GM12878 (cell line): Measurements from ENCODE around the gene SHROOM1. TPM values are rescaled to one million over a fixed set of nuclear protein-coding genes. Genes with fewer than 3 reads are reported as not detected.
A peak's percentile ranks its signal among the peaks of the same experiment; 100 is the strongest.

Source experiments
- ATAC-seq: fragments of 200-7000 bp; cut with Tn5 transposase; 3 replicates; pipeline ENCODE4 v1.9.1; 2020; ENCODE audit warnings: mild to moderate bottlenecking, moderate library complexity
- BruUV-seq: library from RNA; stranded (reverse); fragments of 400-500 nt; replicated peaks from 2 replicates; lab custom pipeline; 2021; lab: Mats Ljungman, UMichigan
- CTCF ChIA-PET: fragments of 300-600 bp; sonication (Branson Sonifier 250); formaldehyde crosslinking; extraction: SDS; loops from one replicate; lab custom pipeline; 2021; ENCODE audit warnings: inconsistent platforms; lab: Yijun Ruan, JAX
- POLR2A ChIA-PET: fragments of 350-600 bp; formaldehyde crosslinking; extraction: SDS; loops from one replicate; lab custom pipeline; 2021; ENCODE audit warnings: inconsistent platforms; lab: Charles Lee
- RAD21 ChIA-PET: fragments of 300-600 bp; sonication (Branson Sonifier 250); formaldehyde crosslinking; loops from one replicate; lab custom pipeline; 2023; ENCODE audit warnings: antibody characterized with exemption; ENCODE audit not compliant: unreplicated experiment; lab: Charles Lee
- SMC1A ChIA-PET: fragments of 300-600 bp; sonication (Branson Sonifier 250); formaldehyde crosslinking; loops from one replicate; lab custom pipeline; 2023; ENCODE audit not compliant: unreplicated experiment, uncharacterized antibody; lab: Charles Lee
- DNase-seq: peaks from one replicate; pipeline ENCODE4 v3.0.0-alpha.2; 2011; ENCODE audit warnings: low read depth, low spot score
- FAIRE-seq: peaks from 3 replicates; lab custom pipeline; 2011; peaks lifted over from hg19 to GRCh38; lab: Jason Lieb, UNC
- H2AFZ ChIP-seq: 2 replicates; pipeline ENCODE4 v1.6.0; 2011; ENCODE audit warnings: low read depth, low read length, control low read depth; ENCODE audit not compliant: control insufficient read depth
- H3K27ac ChIP-seq: 2 replicates; pipeline ENCODE4 v1.5.1; 2011; ENCODE audit warnings: control low read depth; ENCODE audit not compliant: control insufficient read depth, insufficient read depth
- H3K27me3 ChIP-seq, 2 experiments: replicated peaks in 1 of 2; 2 replicates each; pipeline versions ENCODE4 v1.6.0 to v1.6.1; 2011; ENCODE audit warnings: low read length in 1 of 2; ENCODE audit not compliant: control insufficient read depth in 2 of 2, insufficient read depth in 2 of 2
- H3K36me3 ChIP-seq, 2 experiments: 2 replicates each; pipeline ENCODE4 v1.5.1; 2011; ENCODE audit warnings: low read length in 1 of 2; ENCODE audit not compliant: control insufficient read depth in 2 of 2, insufficient read depth in 2 of 2
- H3K4me1 ChIP-seq: 2 replicates; pipeline ENCODE4 v1.6.1; 2011; ENCODE audit warnings: mild to moderate bottlenecking, low read length, moderate library complexity, mixed read lengths; ENCODE audit not compliant: control insufficient read depth, insufficient read depth
- H3K4me2 ChIP-seq: 2 replicates; pipeline ENCODE4 v1.6.0; 2011; ENCODE audit warnings: control low read depth; ENCODE audit not compliant: control insufficient read depth, insufficient read depth
- H3K4me3 ChIP-seq: fragments of 200-600 bp; sonication (generic); 2 replicates; pipeline ENCODE4 v1.5.1; 2016
- H3K79me2 ChIP-seq: 2 replicates; pipeline ENCODE4 v1.6.0; 2011; ENCODE audit warnings: low read length; ENCODE audit not compliant: control insufficient read depth, insufficient read depth
- H3K9ac ChIP-seq: 2 replicates; pipeline ENCODE4 v1.8.0; 2011; ENCODE audit warnings: low read length, control low read depth, mixed read lengths; ENCODE audit not compliant: control insufficient read depth, insufficient read depth
- H3K9me3 ChIP-seq: replicated peaks from 3 replicates; pipeline ENCODE4 v1.5.1; 2011; ENCODE audit warnings: mild to moderate bottlenecking, low read length; ENCODE audit not compliant: control insufficient read depth, insufficient read depth
- H4K20me1 ChIP-seq: 2 replicates; pipeline ENCODE4 v1.6.0; 2011; ENCODE audit not compliant: control insufficient read depth, insufficient read depth
- ATF7 ChIP-seq: fragments of 450-650 bp; IDR thresholded peaks from 2 replicates; pipeline ENCODE4 v1.6.1; 2016; ENCODE audit warnings: low read depth, mild to moderate bottlenecking
- CBX3 ChIP-seq: fragments of 200-600 bp; sonication (generic); IDR thresholded peaks from 2 replicates; pipeline ENCODE4 v1.6.1; 2016; ENCODE audit warnings: low read depth, borderline replicate concordance
- EP300 ChIP-seq, 2 experiments: fragments of 150-350 bp in 1 of 2; IDR thresholded peaks; 2 replicates each; pipeline ENCODE4 v1.6.1; 2011 to 2012; ENCODE audit warnings: low read depth in 2 of 2, low read length in 2 of 2, borderline replicate concordance in 1 of 2, improper control_type of control experiment in 1 of 2, inconsistent platforms in 1 of 2; ENCODE audit not compliant: control insufficient read depth in 1 of 2
- MYB ChIP-seq: fragments of 150-350 bp; IDR thresholded peaks from 2 replicates; pipeline ENCODE4 v1.6.1; 2014; ENCODE audit warnings: mild to moderate bottlenecking, low read depth, low read length, borderline replicate concordance
- NFIC ChIP-seq: IDR thresholded peaks from 2 replicates; pipeline ENCODE4 v1.6.1; 2012; ENCODE audit warnings: low read depth, mild to moderate bottlenecking, inconsistent platforms, low read length, moderate library complexity
- PAX8 ChIP-seq: fragments of 450-650 bp; IDR thresholded peaks from 2 replicates; pipeline ENCODE4 v1.6.1; 2017; ENCODE audit warnings: mild to moderate bottlenecking, moderate library complexity
- SMAD5 ChIP-seq: IDR thresholded peaks from 2 replicates; pipeline ENCODE4 v1.6.1; 2016; ENCODE audit warnings: antibody characterized with exemption, low read depth
- SP1 ChIP-seq: IDR thresholded peaks from one replicate; pipeline ENCODE4 v1.6.1; 2011; ENCODE audit warnings: low read depth, low read length
- SREBF2 ChIP-seq: IDR thresholded peaks from 2 replicates; pipeline ENCODE4 v1.6.1; 2012; ENCODE audit warnings: mild to moderate bottlenecking, low read length
- SUZ12 ChIP-seq: fragments of 200-600 bp; sonication (generic); IDR thresholded peaks from one replicate; pipeline ENCODE4 v1.6.1; 2018; ENCODE audit warnings: antibody characterized with exemption, mild to moderate bottlenecking; ENCODE audit not compliant: unreplicated experiment
- TAF1 ChIP-seq: IDR thresholded peaks from 2 replicates; pipeline ENCODE4 v1.6.1; 2011; ENCODE audit warnings: mild to moderate bottlenecking, low read depth, low read length, borderline replicate concordance
- ZBED1 ChIP-seq: IDR thresholded peaks from 2 replicates; pipeline ENCODE4 v1.6.1; 2016; ENCODE audit warnings: borderline replicate concordance
- ZZZ3 ChIP-seq: IDR thresholded peaks from 2 replicates; pipeline ENCODE4 v1.6.1; 2011; ENCODE audit warnings: low read depth; ENCODE audit not compliant: control insufficient read depth, insufficient read length
- WGBS: methylation state at CpG from one replicate; pipeline ENCODE4 v1.1.6; 2016; ENCODE audit warnings: low lambda C conversion rate; ENCODE audit not compliant: insufficient replicate concordance, insufficient coverage; ENCODE audit errors: missing lambda C conversion rate; 5-methylcytosine and 5-hydroxymethylcytosine counted together
- in situ Hi-C: fragments of 300-500 bp; cut with MboI; formaldehyde crosslinking; loops from 9 replicates; pipeline ENCODE4 v1.14.3; 2018; ENCODE audit warnings: mixed read lengths
- intact Hi-C: fragments of 100-400 bp; cut with micrococcal nuclease; formaldehyde crosslinking; loops from one replicate; pipeline ENCODE4 v1.14.2; 2022; ENCODE audit not compliant: unreplicated experiment
- polyA plus RNA-seq, 11 experiments: library from polyadenylated mRNA; depleted of rRNA in 4 of 11; unstranded in 6 of 11; stranded (reverse) in 5 of 11; fragments of >200 nt; fragmentation: Nextera tagmentation in 4 of 11; fragmentation: Illumina TruSeq in 1 of 11; extraction: Ambion mirVana in 4 of 11; extraction: Trizol in 1 of 11; gene quantifications; 1 replicate in 1 of 11; 2 replicates in 10 of 11; pipeline versions ENCODE4 v1.2.1 to v1.2.3, GENCODE V29; 2011 to 2016; ENCODE audit warnings: inconsistent platforms in 2 of 11, missing spikeins in 2 of 11, low read depth in 1 of 11
- total RNA-seq, 4 experiments: library from RNA; depleted of rRNA in 3 of 4; stranded (reverse); fragments of >200 nt in 3 of 4; fragmentation: Illumina TruSeq in 1 of 4; extraction: Trizol in 1 of 4; gene quantifications; 2 replicates each; pipeline versions ENCODE4 v1.2.1 to v1.2.3, GENCODE V29; 2013 to 2021
- TF ChIP-seq, protein P1 (sequence below): fragments of 450-650 bp; IDR thresholded peaks from 2 replicates; pipeline ENCODE4 v1.6.1; 2018; ENCODE audit warnings: borderline replicate concordance, mild to moderate bottlenecking; ENCODE audit not compliant: partially characterized antibody
- TF ChIP-seq, protein P2 (sequence below): fragments of 450-650 bp; conservative IDR thresholded peaks from 2 replicates; pipeline ENCODE4 v1.6.1; 2017; ENCODE audit warnings: mild to moderate bottlenecking, moderate library complexity
- TF ChIP-seq, protein P3 (sequence below): fragments of 450-650 bp; formaldehyde crosslinking; IDR thresholded peaks from 2 replicates; pipeline ENCODE4 v1.5.0; 2022; ENCODE audit warnings: mild to moderate bottlenecking, missing genetic modification characterization

Gene SHROOM1
- total and polyA plus RNA-seq, 10 of the 15 experiments (the other 5 are each of a cell fraction or from before 2014, with no cell fraction given) = 0.05 to 3.9 (median 1.3) TPM

DNA sequence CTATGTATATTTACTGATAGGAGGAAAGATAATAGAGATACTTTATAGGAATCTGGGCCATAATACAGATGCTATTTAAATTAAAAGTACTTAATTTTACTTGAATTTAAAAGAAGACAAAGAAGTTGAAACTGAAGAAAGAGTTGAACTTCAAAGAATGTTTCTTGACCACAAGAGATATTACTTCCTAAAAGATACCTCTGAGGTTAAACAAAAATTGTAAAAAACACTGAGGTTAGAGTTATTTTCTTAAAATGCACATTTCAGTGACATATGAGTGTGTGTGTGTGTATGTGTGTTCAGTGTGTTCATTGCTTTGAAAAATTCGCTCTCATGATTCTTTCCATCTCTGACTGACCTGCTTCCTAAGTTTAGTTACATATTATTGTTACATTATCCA lies 49.9 kb downstream of the SHROOM1 start (continued):
- TF ChIP-seq PAX8 (no peak), EP300 (IDR thresholded peaks at IDR 0.05; ENCODE audit: borderline replicate concordance in 1 of 2, control insufficient read depth in 1 of 2, low read depth in 2 of 2, low read length in 2 of 2) (peak in 1 of 2 experiments; percentile 21; a peak in 1 of 4 replicates), CBX3 (no peak), SP1 (no peak), ATF7 (0 out of 2 replicates have a peak, but pooled peaks have one; percentile 21), NFIC (no peak)
- TF ChIP-seq, protein P1, sequence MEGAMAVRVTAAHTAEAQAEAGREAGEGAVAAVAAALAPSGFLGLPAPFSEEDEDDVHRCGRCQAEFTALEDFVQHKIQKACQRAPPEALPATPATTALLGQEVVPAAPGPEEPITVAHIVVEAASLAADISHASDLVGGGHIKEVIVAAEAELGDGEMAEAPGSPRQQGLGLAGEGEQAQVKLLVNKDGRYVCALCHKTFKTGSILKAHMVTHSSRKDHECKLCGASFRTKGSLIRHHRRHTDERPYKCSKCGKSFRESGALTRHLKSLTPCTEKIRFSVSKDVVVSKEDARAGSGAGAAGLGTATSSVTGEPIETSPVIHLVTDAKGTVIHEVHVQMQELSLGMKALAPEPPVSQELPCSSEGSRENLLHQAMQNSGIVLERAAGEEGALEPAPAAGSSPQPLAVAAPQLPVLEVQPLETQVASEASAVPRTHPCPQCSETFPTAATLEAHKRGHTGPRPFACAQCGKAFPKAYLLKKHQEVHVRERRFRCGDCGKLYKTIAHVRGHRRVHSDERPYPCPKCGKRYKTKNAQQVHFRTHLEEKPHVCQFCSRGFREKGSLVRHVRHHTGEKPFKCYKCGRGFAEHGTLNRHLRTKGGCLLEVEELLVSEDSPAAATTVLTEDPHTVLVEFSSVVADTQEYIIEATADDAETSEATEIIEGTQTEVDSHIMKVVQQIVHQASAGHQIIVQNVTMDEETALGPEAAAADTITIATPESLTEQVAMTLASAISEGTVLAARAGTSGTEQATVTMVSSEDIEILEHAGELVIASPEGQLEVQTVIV = no peak

DNA sequence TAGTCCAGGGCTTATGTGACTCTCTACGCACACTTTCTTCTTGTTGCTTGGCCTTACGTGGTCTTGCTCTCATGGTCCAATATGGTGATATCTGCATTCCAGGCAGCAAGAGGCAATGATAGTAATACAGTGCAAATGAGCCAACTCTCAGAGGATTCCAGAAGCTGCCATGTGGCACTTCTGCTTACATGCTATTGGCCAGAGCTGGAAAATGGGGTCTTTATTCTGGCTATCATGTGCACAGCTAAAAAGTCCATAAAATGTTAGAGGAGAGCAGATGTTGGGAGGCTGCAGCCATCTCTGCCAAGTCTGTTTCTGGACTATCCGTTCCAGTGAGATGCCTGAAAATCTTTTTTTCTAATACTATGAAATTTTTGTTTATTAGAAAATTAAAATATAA lies 50.5 kb downstream of the SHROOM1 start:
- no TSS peak for BruUV-seq
- ChIA-PET RAD21 (interaction anchor here (1.3 to 2.5 kb wide), 2 partner anchors 12 to 26 kb away, joined by 3 to 9 read pairs; no protein-coding TSS in a partner anchor), POLR2A (interaction anchor here (7.2 kb wide), 1 partner anchor 27 kb away, joined by 56 read pairs; no protein-coding TSS in a partner anchor), CTCF (interaction anchor here (0.9 kb wide), 1 partner anchor 27 kb away, joined by 3 read pairs; no protein-coding TSS in a partner anchor), SMC1A (interaction anchor here (2.4 to 7.5 kb wide), 3 partner anchors 12 to 29 kb away, joined by 8 to 88 read pairs (median 10); partner anchors contain the start of gene CCNI2)
- Histone ChIP-seq H3K4me2 (no peak overlapping the region), H3K4me1 (peaks cover 7% of the 10 kb centered on the region), H3K79me2 (peaks cover 9% of the 10 kb centered on the region), H4K20me1 (no peaks in the 10 kb centered on the region), H3K27me3 (no peaks in the 10 kb centered on the region), H2AFZ (no peak overlapping the region), H3K36me3 (no peaks in the 10 kb centered on the region), H3K4me3 (no peak overlapping the region), H3K27ac (no peak overlapping the region), H3K9ac (no peak overlapping the region), H3K9me3 (no peaks in the 10 kb centered on the region)
- no peak for FAIRE-seq
- 100% methylated on average over 3 of the region's 3 CpGs for WGBS
- in situ Hi-C loops (no loop called here), intact Hi-C loops (no loop called here)
- DNase-seq = no peak
- no peak for ATAC-seq
- TF ChIP-seq, protein P2, sequence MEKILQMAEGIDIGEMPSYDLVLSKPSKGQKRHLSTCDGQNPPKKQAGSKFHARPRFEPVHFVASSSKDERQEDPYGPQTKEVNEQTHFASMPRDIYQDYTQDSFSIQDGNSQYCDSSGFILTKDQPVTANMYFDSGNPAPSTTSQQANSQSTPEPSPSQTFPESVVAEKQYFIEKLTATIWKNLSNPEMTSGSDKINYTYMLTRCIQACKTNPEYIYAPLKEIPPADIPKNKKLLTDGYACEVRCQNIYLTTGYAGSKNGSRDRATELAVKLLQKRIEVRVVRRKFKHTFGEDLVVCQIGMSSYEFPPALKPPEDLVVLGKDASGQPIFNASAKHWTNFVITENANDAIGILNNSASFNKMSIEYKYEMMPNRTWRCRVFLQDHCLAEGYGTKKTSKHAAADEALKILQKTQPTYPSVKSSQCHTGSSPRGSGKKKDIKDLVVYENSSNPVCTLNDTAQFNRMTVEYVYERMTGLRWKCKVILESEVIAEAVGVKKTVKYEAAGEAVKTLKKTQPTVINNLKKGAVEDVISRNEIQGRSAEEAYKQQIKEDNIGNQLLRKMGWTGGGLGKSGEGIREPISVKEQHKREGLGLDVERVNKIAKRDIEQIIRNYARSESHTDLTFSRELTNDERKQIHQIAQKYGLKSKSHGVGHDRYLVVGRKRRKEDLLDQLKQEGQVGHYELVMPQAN = no peak
- TF ChIP-seq ZZZ3 = no peak
- TF ChIP-seq SREBF2 = no peak
- no peak for TF ChIP-seq ZBED1
- no peak for TF ChIP-seq SUZ12
- TF ChIP-seq SMAD5 = no peak
- TF ChIP-seq TAF1 = no peak
- TF ChIP-seq MYB = no peak
- TF ChIP-seq, protein P3, sequence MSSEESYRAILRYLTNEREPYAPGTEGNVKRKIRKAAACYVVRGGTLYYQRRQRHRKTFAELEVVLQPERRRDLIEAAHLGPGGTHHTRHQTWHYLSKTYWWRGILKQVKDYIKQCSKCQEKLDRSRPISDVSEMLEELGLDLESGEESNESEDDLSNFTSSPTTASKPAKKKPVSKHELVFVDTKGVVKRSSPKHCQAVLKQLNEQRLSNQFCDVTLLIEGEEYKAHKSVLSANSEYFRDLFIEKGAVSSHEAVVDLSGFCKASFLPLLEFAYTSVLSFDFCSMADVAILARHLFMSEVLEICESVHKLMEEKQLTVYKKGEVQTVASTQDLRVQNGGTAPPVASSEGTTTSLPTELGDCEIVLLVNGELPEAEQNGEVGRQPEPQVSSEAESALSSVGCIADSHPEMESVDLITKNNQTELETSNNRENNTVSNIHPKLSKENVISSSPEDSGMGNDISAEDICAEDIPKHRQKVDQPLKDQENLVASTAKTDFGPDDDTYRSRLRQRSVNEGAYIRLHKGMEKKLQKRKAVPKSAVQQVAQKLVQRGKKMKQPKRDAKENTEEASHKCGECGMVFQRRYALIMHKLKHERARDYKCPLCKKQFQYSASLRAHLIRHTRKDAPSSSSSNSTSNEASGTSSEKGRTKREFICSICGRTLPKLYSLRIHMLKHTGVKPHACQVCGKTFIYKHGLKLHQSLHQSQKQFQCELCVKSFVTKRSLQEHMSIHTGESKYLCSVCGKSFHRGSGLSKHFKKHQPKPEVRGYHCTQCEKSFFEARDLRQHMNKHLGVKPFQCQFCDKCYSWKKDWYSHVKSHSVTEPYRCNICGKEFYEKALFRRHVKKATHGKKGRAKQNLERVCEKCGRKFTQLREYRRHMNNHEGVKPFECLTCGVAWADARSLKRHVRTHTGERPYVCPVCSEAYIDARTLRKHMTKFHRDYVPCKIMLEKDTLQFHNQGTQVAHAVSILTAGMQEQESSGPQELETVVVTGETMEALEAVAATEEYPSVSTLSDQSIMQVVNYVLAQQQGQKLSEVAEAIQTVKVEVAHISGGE (CRISPR knock-in tag) = no peak
